Thyroid gland (tissue), 4 donors: ENCODE measurements around the gene WDSUB1. TPM values are rescaled to one million over a fixed set of nuclear protein-coding genes. Genes with fewer than 3 reads are reported as not detected.

Experiments
- DNase-seq, 2 donors: peaks; one replicate each; pipeline ENCODE4 v3.0.0-alpha.2; 2019
- H3K27ac ChIP-seq, 3 donors: fragments of 200-600 bp; sonication (generic); 1 replicate in 2 of 3; 2 replicates in 1 of 3; pipeline ENCODE4 v1.5.1; 2016 to 2019; ENCODE audit warnings: mild to moderate bottlenecking in 1 of 3, moderate library complexity in 1 of 3
- H3K27me3 ChIP-seq: fragments of 200-600 bp; sonication (generic); one replicate; pipeline ENCODE4 v1.5.1; 2019
- H3K36me3 ChIP-seq, 2 donors: fragments of 200-600 bp; sonication (generic); one replicate each; pipeline ENCODE4 v1.5.1; 2016 to 2019
- H3K4me1 ChIP-seq, 2 donors: fragments of 200-600 bp; sonication (generic); one replicate each; pipeline ENCODE4 v1.5.1; 2017 to 2019
- H3K4me3 ChIP-seq, 3 donors: fragments of 200-600 bp; sonication (generic); replicated peaks in 1 of 3; 1 replicate in 2 of 3; 2 replicates in 1 of 3; pipeline ENCODE4 v1.5.1; 2016; ENCODE audit warnings: mild to moderate bottlenecking in 1 of 3
- H3K9me3 ChIP-seq: fragments of 200-600 bp; sonication (generic); one replicate; pipeline ENCODE4 v1.5.1; 2017
- POLR2A ChIP-seq, 2 donors: fragments of 450-650 bp; IDR thresholded peaks; one replicate each; pipeline ENCODE4 v1.6.1; 2017; ENCODE audit warnings: antibody characterized with exemption in 2 of 2, mild to moderate bottlenecking in 2 of 2, moderate library complexity in 1 of 2
- WGBS, 2 donors: methylation state at CpG; one replicate each; pipeline ENCODE4 v1.1.5; 2017; 5-methylcytosine and 5-hydroxymethylcytosine counted together
- intact Hi-C: fragments of 100-400 bp; cut with DNase I; formaldehyde crosslinking; loops from one replicate; pipeline ENCODE4 v1.15.1; 2023
- total RNA-seq, 4 donors: library from RNA; depleted of rRNA; stranded (reverse); fragments of >200 nt; gene quantifications; one replicate each; pipeline ENCODE4 v1.2.3, GENCODE V29; 2016
- TF ChIP-seq, protein P1 (sequence below), 6 experiments: fragments of 200-600 bp in 3 of 6; fragments of 450-650 bp in 3 of 6; sonication (generic) in 3 of 6; IDR thresholded peaks; one replicate each; pipeline ENCODE4 v1.5.1; 2016 to 2019; ENCODE audit warnings: antibody characterized with exemption in 6 of 6, mild to moderate bottlenecking in 2 of 6, inconsistent platforms in 1 of 6, moderate library complexity in 1 of 6

The WDSUB1 gene
- total RNA-seq, 4 donors from 2014 or later, result 13.2 to 22.9 (median 18.2) TPM

GRCh38 chr2:159243529-159243928 is 43.0 kb downstream of the WDSUB1 start:
- intact Hi-C loops, result no loop called here
- DNase-seq, result no peak
- H3K27me3 ChIP-seq, result no peaks in the 10 kb centered on the region
- H3K9me3 ChIP-seq, result no peaks in the 10 kb centered on the region
- H3K27ac ChIP-seq, result no peak overlapping the region
- TF ChIP-seq, protein P1, sequence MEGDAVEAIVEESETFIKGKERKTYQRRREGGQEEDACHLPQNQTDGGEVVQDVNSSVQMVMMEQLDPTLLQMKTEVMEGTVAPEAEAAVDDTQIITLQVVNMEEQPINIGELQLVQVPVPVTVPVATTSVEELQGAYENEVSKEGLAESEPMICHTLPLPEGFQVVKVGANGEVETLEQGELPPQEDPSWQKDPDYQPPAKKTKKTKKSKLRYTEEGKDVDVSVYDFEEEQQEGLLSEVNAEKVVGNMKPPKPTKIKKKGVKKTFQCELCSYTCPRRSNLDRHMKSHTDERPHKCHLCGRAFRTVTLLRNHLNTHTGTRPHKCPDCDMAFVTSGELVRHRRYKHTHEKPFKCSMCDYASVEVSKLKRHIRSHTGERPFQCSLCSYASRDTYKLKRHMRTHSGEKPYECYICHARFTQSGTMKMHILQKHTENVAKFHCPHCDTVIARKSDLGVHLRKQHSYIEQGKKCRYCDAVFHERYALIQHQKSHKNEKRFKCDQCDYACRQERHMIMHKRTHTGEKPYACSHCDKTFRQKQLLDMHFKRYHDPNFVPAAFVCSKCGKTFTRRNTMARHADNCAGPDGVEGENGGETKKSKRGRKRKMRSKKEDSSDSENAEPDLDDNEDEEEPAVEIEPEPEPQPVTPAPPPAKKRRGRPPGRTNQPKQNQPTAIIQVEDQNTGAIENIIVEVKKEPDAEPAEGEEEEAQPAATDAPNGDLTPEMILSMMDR (IDR thresholded peaks at IDR 0.05), result no peak
- TF ChIP-seq POLR2A (IDR thresholded peaks at IDR 0.05), result no peak
- H3K36me3 ChIP-seq, result peaks cover 7 to 13% of the 10 kb centered on the region in 2 donors
- no peaks in the 10 kb centered on the region for H3K4me1 ChIP-seq
- no peak overlapping the region for H3K4me3 ChIP-seq

GRCh38 chr2:159234868-159235267 is 51.6 kb downstream of the WDSUB1 start:
- TF ChIP-seq, protein P1 (IDR thresholded peaks at IDR 0.05), result no peak
- no peak for TF ChIP-seq POLR2A (IDR thresholded peaks at IDR 0.05)
- no peak for DNase-seq
- 92% methylated on average over 6 of the region's 6 CpGs for WGBS, 2 donors
- Histone ChIP-seq H3K4me1 (no peaks in the 10 kb centered on the region), H3K36me3 (peaks cover 0 to 26% of the 10 kb centered on the region in 2 donors), H3K27me3 (no peaks in the 10 kb centered on the region), H3K27ac (no peak overlapping the region), H3K4me3 (no peak overlapping the region), H3K9me3 (no peaks in the 10 kb centered on the region)
- intact Hi-C loops, result no loop called here

- 59 to 68% methylated on average over 3 of the region's 3 CpGs for WGBS, 2 donors
- no peak for DNase-seq
- intact Hi-C loops, result no loop called here
- H3K4me3 ChIP-seq, result no peak overlapping the region
- peaks cover 7 to 28% of the 10 kb centered on the region in 2 donors for H3K36me3 ChIP-seq
- no peaks in the 10 kb centered on the region for H3K4me1 ChIP-seq
- H3K27ac ChIP-seq, result no peak overlapping the region
- H3K9me3 ChIP-seq, result no peaks in the 10 kb centered on the region
- TF ChIP-seq, protein P1 (IDR thresholded peaks at IDR 0.05), result no peak
- no peak for TF ChIP-seq POLR2A (IDR thresholded peaks at IDR 0.05)
- no peaks in the 10 kb centered on the region for H3K27me3 ChIP-seq
Measured at GRCh38 chr2:159232456-159233170, 53.9 kb downstream of the WDSUB1 start.

- intact Hi-C loops, result no loop called here
- peaks cover 8 to 11% of the 10 kb centered on the region in 2 donors for H3K4me1 ChIP-seq
- TF ChIP-seq, protein P1 (IDR thresholded peaks at IDR 0.05), result no peak
- TF ChIP-seq POLR2A (IDR thresholded peaks at IDR 0.05), result no peak
- no peaks in the 10 kb centered on the region for H3K9me3 ChIP-seq
- H3K27me3 ChIP-seq, result no peaks in the 10 kb centered on the region
- H3K36me3 ChIP-seq, result peaks cover 7 to 28% of the 10 kb centered on the region in 2 donors
- no peak for DNase-seq
- 92 to 98% methylated on average over 16 to 17 of the region's 19 CpGs for WGBS, 2 donors
- no peak overlapping the region for H3K4me3 ChIP-seq
- H3K27ac ChIP-seq, result no peak overlapping the region
Measured at GRCh38 chr2:159230145-159230877, 56.2 kb downstream of the WDSUB1 start.
